Transverse colon (tissue), 4 donors: ENCODE results near the gene KAT6B.

Source experiments
- CTCF ChIP-seq, 5 experiments: fragments of 200-600 bp in 3 of 5; fragments of 450-650 bp in 2 of 5; sonication (generic) in 3 of 5; IDR thresholded peaks; 1 replicate in 2 of 5; 2 replicates in 3 of 5; pipeline ENCODE4 v1.5.1; 2016 to 2017; ENCODE audit warnings: antibody characterized with exemption in 5 of 5, inconsistent platforms in 3 of 5, mild to moderate bottlenecking in 2 of 5, moderate library complexity in 1 of 5
- EP300 ChIP-seq: sonication (generic); formaldehyde crosslinking; IDR thresholded peaks from one replicate; pipeline ENCODE4 v1.6.1; 2017; ENCODE audit warnings: antibody characterized with exemption, low read depth
- POLR2A ChIP-seq: fragments of 450-650 bp; IDR thresholded peaks from one replicate; pipeline ENCODE4 v1.6.1; 2016; ENCODE audit warnings: antibody characterized with exemption, mild to moderate bottlenecking, moderate library complexity
- POLR2AphosphoS5 ChIP-seq, 3 donors: sonication (generic); formaldehyde crosslinking; IDR thresholded peaks; one replicate each; pipeline ENCODE4 v1.6.1; 2016; ENCODE audit warnings: antibody characterized with exemption in 3 of 3

- no peak for TF ChIP-seq CTCF (IDR thresholded peaks at IDR 0.05)
- no peak for TF ChIP-seq POLR2A
- no peak for TF ChIP-seq POLR2AphosphoS5 (IDR thresholded peaks at IDR 0.05)
- TF ChIP-seq EP300, result no peak
Observed at GRCh38 chr10:75000748-75001321, 174.4 kb downstream of the KAT6B start.
